SK-N-SH (cell line): ENCODE results near the gene DOCK3.

Experiments
- CTCF ChIP-seq: fragments of 200-600 bp; sonication (generic); IDR thresholded peaks from 2 replicates; pipeline ENCODE4 v1.6.1; 2017; ENCODE audit warnings: antibody characterized with exemption, mild to moderate bottlenecking, moderate library complexity
- EZH2phosphoT487 ChIP-seq: fragments of 200-600 bp; sonication (generic); IDR thresholded peaks from 2 replicates; pipeline ENCODE4 v1.6.1; 2017; ENCODE audit warnings: low read depth, mixed run types, mild to moderate bottlenecking, antibody characterized with exemption, moderate library complexity, borderline replicate concordance
- MAX ChIP-seq: IDR thresholded peaks from 2 replicates; pipeline ENCODE4 v1.4.0; 2012; ENCODE audit warnings: low read depth
- NFIC ChIP-seq: IDR thresholded peaks from 2 replicates; pipeline ENCODE4 v1.4.0; 2012; ENCODE audit warnings: borderline replicate concordance
- POLR2AphosphoS5 ChIP-seq: IDR thresholded peaks from 2 replicates; pipeline ENCODE4 v1.6.1; 2012; ENCODE audit warnings: low read depth, low read length
- RCOR1 ChIP-seq: fragments of 150-350 bp; IDR thresholded peaks from 2 replicates; pipeline ENCODE4 v1.6.1; 2017; ENCODE audit warnings: antibody characterized with exemption, low read length
- RXRA ChIP-seq: IDR thresholded peaks from 2 replicates; pipeline ENCODE4 v1.4.0; 2012; ENCODE audit warnings: low read depth, mild to moderate bottlenecking, borderline replicate concordance
- TAF1 ChIP-seq: IDR thresholded peaks from 2 replicates; pipeline ENCODE4 v1.6.1; 2012; ENCODE audit warnings: low read depth, mild to moderate bottlenecking, low read length, moderate library complexity, borderline replicate concordance

GRCh38 chr3:50734985-50735384 lies 60.3 kb downstream of the DOCK3 start:
- TF ChIP-seq CTCF (no peak), RCOR1 (no peak), EZH2phosphoT487 (no peak), NFIC (no peak), TAF1 (no peak), POLR2AphosphoS5 (no peak), MAX (no peak), RXRA (no peak)
